Chondrocyte (in vitro differentiated cells): ENCODE data around the gene CLIC3. TPM values are rescaled to one million over a fixed set of nuclear protein-coding genes. Genes with fewer than 3 reads are reported as not detected.

Experiments used
- DNase-seq: peaks from one replicate; pipeline ENCODE4 v3.0.0; 2021; ENCODE audit warnings: mixed read lengths, low spot score
- H3K27ac Mint-ChIP-seq: one replicate; pipeline ENCODE4 v1.8.0; 2021; ENCODE audit warnings: mild to moderate bottlenecking, moderate library complexity, mixed read lengths; ENCODE audit not compliant: unreplicated experiment
- H3K27me3 Mint-ChIP-seq: 2 replicates; pipeline ENCODE4 v1.8.0; 2021; ENCODE audit warnings: low read depth, mixed read lengths
- H3K36me3 Mint-ChIP-seq: 2 replicates; pipeline ENCODE4 v1.8.0; 2021; ENCODE audit warnings: low read depth, mixed read lengths
- H3K4me1 Mint-ChIP-seq: 2 replicates; pipeline ENCODE4 v1.8.0; 2021; ENCODE audit warnings: low read depth, mild to moderate bottlenecking, mixed read lengths
- H3K4me3 Mint-ChIP-seq: one replicate; pipeline ENCODE4 v1.8.0; 2021; ENCODE audit warnings: mild to moderate bottlenecking, moderate library complexity, mixed read lengths; ENCODE audit not compliant: unreplicated experiment
- H3K9me3 Mint-ChIP-seq: 2 replicates; pipeline ENCODE4 v1.8.0; 2021; ENCODE audit warnings: low read depth, mixed read lengths
- CTCF ChIP-seq: fragments of 200-600 bp; sonication (generic); IDR thresholded peaks from 2 replicates; pipeline ENCODE4 v1.5.0; 2021; ENCODE audit warnings: antibody characterized with exemption, mild to moderate bottlenecking, moderate library complexity
- total RNA-seq: library from RNA; stranded (reverse); gene quantifications from 3 replicates; pipeline ENCODE4 v1.2.1, GENCODE V29; 2021

The CLIC3 gene
- total RNA-seq, 1 donor from 2014 or later = 5.5 TPM

- Mint-ChIP-seq H3K27me3 (no peaks in the 10 kb centered on the region), H3K36me3 (no peaks in the 10 kb centered on the region), H3K4me3 (no peak overlapping the region), H3K4me1 (no peaks in the 10 kb centered on the region), H3K27ac (no peak overlapping the region), H3K9me3 (no peaks in the 10 kb centered on the region)
- DNase-seq = no peak
- no peak for TF ChIP-seq CTCF
Observed at GRCh38 chr9:136983656-136984314, 12.6 kb downstream of the CLIC3 start.

- Mint-ChIP-seq H3K9me3 (no peaks in the 10 kb centered on the region), H3K4me1 (no peaks in the 10 kb centered on the region), H3K4me3 (no peak overlapping the region), H3K36me3 (no peaks in the 10 kb centered on the region), H3K27me3 (no peaks in the 10 kb centered on the region), H3K27ac (no peak overlapping the region)
- no peak for TF ChIP-seq CTCF
- no peak for DNase-seq
Observed at GRCh38 chr9:136983167-136983566, 13.2 kb downstream of the CLIC3 start.

GRCh38 chr9:136982232-136983051 is 13.9 kb downstream of the CLIC3 start, which contains the start of gene LCNL1:
Gene LCNL1, plus strand, starts transcription at chr9:136982993. Its CDS starts 594 bp downstream, at chr9:136983587.
- no peak within 1 kb of the TSS for H3K27ac Mint-ChIP-seq
- no peaks in the 10 kb centered on the region for H3K27me3 Mint-ChIP-seq
- no peaks in the 10 kb centered on the region for H3K36me3 Mint-ChIP-seq
- TF ChIP-seq CTCF = no peak
- H3K9me3 Mint-ChIP-seq = no peaks in the 10 kb centered on the region
- no peak for DNase-seq
- peaks cover 3% of the 10 kb centered on the region for H3K4me1 Mint-ChIP-seq
- no peak within 1 kb of the TSS for H3K4me3 Mint-ChIP-seq

GRCh38 chr9:136981588-136982231 is 14.7 kb downstream of the CLIC3 start:
- Mint-ChIP-seq H3K9me3 (no peaks in the 10 kb centered on the region), H3K27ac (no peak overlapping the region)
- TF ChIP-seq CTCF = no peak

More at GRCh38 chr9:136981588-136982231, 14.7 kb downstream of the CLIC3 start:
- H3K27me3 Mint-ChIP-seq = no peaks in the 10 kb centered on the region
- H3K4me1 Mint-ChIP-seq = peaks cover 4% of the 10 kb centered on the region
- DNase-seq = no peak
- no peak overlapping the region for H3K4me3 Mint-ChIP-seq
- no peaks in the 10 kb centered on the region for H3K36me3 Mint-ChIP-seq
